Thoracic aorta (tissue), 2 donors: ENCODE results near the gene TMEM26. TPM values are rescaled to one million over a fixed set of nuclear protein-coding genes. Genes with fewer than 3 reads are reported as not detected.

Experiments
- ATAC-seq: fragments of 150-250 bp; one replicate; pipeline ENCODE4 v1.8.0; 2017; ENCODE audit warnings: low read depth; ENCODE audit not compliant: insufficient number of reproducible peaks, low FRiP score
- DNase-seq: peaks from one replicate; pipeline ENCODE4 v3.0.0-alpha.2; 2020; ENCODE audit warnings: low spot score
- H3K27ac ChIP-seq, 2 donors: fragments of 200-600 bp; sonication (generic); 1 replicate in 1 of 2; 2 replicates in 1 of 2; pipeline ENCODE4 v1.5.1; 2016; ENCODE audit warnings: mild to moderate bottlenecking in 2 of 2, moderate library complexity in 2 of 2
- H3K27me3 ChIP-seq: fragments of 200-600 bp; sonication (generic); replicated peaks from 2 replicates; pipeline ENCODE4 v1.6.0; 2016; ENCODE audit warnings: mild to moderate bottlenecking; ENCODE audit not compliant: insufficient read depth
- H3K36me3 ChIP-seq: fragments of 200-600 bp; sonication (generic); one replicate; pipeline ENCODE4 v1.5.1; 2016
- H3K4me1 ChIP-seq, 2 donors: fragments of 200-600 bp; sonication (generic); 1 replicate in 1 of 2; 2 replicates in 1 of 2; pipeline versions ENCODE4 v1.5.1 to v1.6.0; 2016; ENCODE audit warnings: low read depth in 2 of 2, mild to moderate bottlenecking in 1 of 2; ENCODE audit not compliant: control insufficient read depth in 1 of 2
- H3K4me3 ChIP-seq: fragments of 200-600 bp; sonication (generic); 2 replicates; pipeline ENCODE4 v1.5.1; 2016; ENCODE audit warnings: mild to moderate bottlenecking
- H3K9me3 ChIP-seq: fragments of 200-600 bp; sonication (generic); 2 replicates; pipeline ENCODE4 v1.5.1; 2016
- CTCF ChIP-seq: fragments of 200-600 bp; sonication (generic); IDR thresholded peaks from one replicate; pipeline ENCODE4 v1.5.1; 2019; ENCODE audit warnings: antibody characterized with exemption
- total RNA-seq, 2 donors: library from RNA; depleted of rRNA; stranded (reverse); fragments of >200 nt; gene quantifications; one replicate each; pipeline versions ENCODE4 v1.1.0 to v1.2.3, GENCODE V29; 2016

The TMEM26 gene
- total RNA-seq, 2 donors from 2014 or later = 0.27 to 1.2 TPM

- DNase-seq = no peak
- TF ChIP-seq CTCF = no peak
- ATAC-seq = no peak
- Histone ChIP-seq H3K4me3 (no peak overlapping the region), H3K9me3 (no peaks in the 10 kb centered on the region), H3K36me3 (no peaks in the 10 kb centered on the region), H3K27ac (no peak overlapping the region), H3K4me1 (peaks cover 2 to 14% of the 10 kb centered on the region in 2 donors), H3K27me3 (no peaks in the 10 kb centered on the region)
These were observed 4.8 kb upstream of the TMEM26 start for GRCh38 chr10:61458031-61458430.

GRCh38 chr10:61456095-61456789 is 3.1 kb upstream of the TMEM26 start:
- Histone ChIP-seq H3K4me1 (peaks cover 5 to 16% of the 10 kb centered on the region in 2 donors), H3K36me3 (no peaks in the 10 kb centered on the region), H3K27ac (no peak overlapping the region), H3K9me3 (no peaks in the 10 kb centered on the region), H3K27me3 (no peaks in the 10 kb centered on the region), H3K4me3 (no peak overlapping the region)
- ATAC-seq (no peak), DNase-seq (no peak)
- TF ChIP-seq CTCF = no peak

GRCh38 chr10:61455656-61456055 is 2.5 kb upstream of the TMEM26 start:
- DNase-seq (no peak), ATAC-seq (no peak)
- Histone ChIP-seq H3K27ac (no peak overlapping the region), H3K4me3 (no peak overlapping the region), H3K9me3 (no peaks in the 10 kb centered on the region), H3K27me3 (no peaks in the 10 kb centered on the region), H3K36me3 (no peaks in the 10 kb centered on the region), H3K4me1 (peaks cover 5 to 16% of the 10 kb centered on the region in 2 donors)
- TF ChIP-seq CTCF = no peak

GRCh38 chr10:61454541-61454940 is 1.4 kb upstream of the TMEM26 start:
- Histone ChIP-seq H3K36me3 (no peaks in the 10 kb centered on the region), H3K27me3 (no peaks in the 10 kb centered on the region), H3K27ac (no peak overlapping the region), H3K4me1 (peaks cover 5 to 16% of the 10 kb centered on the region in 2 donors), H3K4me3 (no peak overlapping the region), H3K9me3 (no peaks in the 10 kb centered on the region)
- no peak for ATAC-seq
- TF ChIP-seq CTCF = no peak
- no peak for DNase-seq

- peak overlapping the region; percentile 72 for H3K4me3 ChIP-seq
- no peak overlapping the region for H3K27ac ChIP-seq
- peaks cover 5 to 16% of the 10 kb centered on the region in 2 donors for H3K4me1 ChIP-seq
- no peaks in the 10 kb centered on the region for H3K27me3 ChIP-seq
- DNase-seq (no peak), ATAC-seq (no peak)
- no peaks in the 10 kb centered on the region for H3K9me3 ChIP-seq
- TF ChIP-seq CTCF = no peak
- H3K36me3 ChIP-seq = no peaks in the 10 kb centered on the region
These were observed 980 bp downstream of the TMEM26 start for GRCh38 chr10:61452151-61452651.
